Medulla oblongata (tissue), 1 donor: Measurements from ENCODE around the gene ACLY.
A peak's percentile ranks its signal among the peaks of the same experiment; 100 is the strongest.
"Not testable (repeated sequence)": the region's sequence is repeated elsewhere in the genome, so short reads cannot be mapped to it uniquely, and the experiment has no call there.

Experiments used
- DNase-seq: peaks from one replicate; pipeline ENCODE4 v3.0.0-alpha.2; 2015; ENCODE audit errors: extremely low spot score

ACLY gene

GRCh38 chr17:41871789-41872188 lies 47.0 kb downstream of the ACLY start:
- DNase-seq = no peak

- DNase-seq = no peak
Observed at GRCh38 chr17:41870627-41871026, 48.1 kb downstream of the ACLY start.

- DNase-seq = no peak
Observed at GRCh38 chr17:41870097-41870496, 48.7 kb downstream of the ACLY start.

DNA sequence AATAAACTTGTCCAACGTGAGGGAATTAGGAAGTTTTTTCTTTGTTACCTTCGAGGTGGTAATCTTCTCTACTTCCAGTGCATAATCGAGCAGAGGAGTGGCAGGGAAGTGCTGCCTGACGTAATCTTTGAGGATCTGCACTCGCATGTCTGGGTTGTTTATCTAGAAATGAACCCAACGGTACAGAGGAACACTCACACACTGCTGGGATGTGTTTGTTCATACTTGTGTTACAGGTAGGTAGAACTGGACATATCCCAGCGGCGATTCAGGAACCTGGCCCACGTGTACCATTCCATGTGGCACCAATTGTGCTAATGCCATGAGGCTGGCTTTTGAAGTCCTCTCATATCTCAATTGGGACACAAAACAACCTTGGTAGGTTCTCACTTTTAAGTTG lies 49.3 kb downstream of the ACLY start:
- DNase-seq = no peak

GRCh38 chr17:41868568-41868967 lies 50.2 kb downstream of the ACLY start:
- no peak for DNase-seq

GRCh38 chr17:41865596-41865893 lies 53.2 kb downstream of the ACLY start:
- DNase-seq = no peak

- peak; percentile 91 for DNase-seq
Observed at GRCh38 chr17:41864836-41865595, 53.7 kb downstream of the ACLY start, which contains the start of gene KLHL11. Gene KLHL11, minus strand, starts transcription at chr17:41865423. Its CDS starts 53 bp downstream, at chr17:41865370.

DNA sequence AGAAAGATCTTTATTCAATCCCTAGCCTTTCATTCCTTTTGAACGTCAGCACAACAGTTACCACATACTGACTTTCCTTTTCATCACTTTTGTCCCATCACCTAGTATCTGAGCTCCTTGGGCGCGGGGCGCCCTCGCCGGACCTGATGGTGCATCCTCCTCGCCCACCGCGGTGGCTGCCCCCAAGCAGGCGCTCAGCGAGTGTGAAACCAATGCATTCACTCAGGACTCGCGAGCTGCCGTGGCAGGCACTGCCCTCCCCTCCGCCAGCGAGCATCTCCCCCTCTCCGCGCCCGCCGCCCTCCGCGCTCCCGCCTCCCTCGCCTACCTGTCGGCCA lies 54.3 kb downstream of the ACLY start:
- DNase-seq = no peak

DNA sequence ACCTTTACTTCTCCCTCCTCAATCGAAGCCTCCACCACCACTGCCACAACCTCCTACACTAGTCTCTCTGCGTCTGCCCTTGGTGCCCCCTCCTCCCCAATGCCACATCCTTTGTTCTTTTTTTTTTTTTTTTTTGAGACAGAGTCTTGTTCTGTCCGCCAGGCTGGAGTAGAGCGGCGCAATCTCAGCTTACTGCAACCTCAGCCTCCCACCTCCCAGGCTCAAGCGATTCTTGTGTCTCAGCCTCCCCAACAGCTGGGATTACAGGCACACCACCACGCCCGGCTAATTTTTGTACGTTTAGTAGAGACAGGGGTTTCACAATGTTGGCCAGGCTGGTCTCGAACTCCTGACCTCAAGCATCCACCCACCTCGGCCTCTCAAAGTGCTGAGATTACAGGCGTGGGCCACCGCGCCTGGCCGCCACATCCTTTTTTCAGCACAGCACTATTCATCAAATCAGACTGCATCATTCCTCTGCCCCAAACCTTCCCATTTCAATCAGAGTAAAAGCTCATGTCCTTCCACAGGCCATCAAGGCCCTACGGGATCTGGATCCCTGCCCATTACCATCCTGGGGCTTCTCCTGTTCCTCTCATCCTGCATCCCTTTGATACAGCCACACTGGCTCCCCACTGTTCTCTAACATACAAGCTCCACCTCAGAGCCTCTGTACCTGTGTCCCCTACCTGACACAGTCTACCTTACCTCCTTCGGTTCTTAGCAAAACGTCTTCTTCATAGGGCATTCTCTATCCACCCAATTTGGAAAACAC lies 55.5 kb downstream of the ACLY start:
- DNase-seq = no peak

DNA sequence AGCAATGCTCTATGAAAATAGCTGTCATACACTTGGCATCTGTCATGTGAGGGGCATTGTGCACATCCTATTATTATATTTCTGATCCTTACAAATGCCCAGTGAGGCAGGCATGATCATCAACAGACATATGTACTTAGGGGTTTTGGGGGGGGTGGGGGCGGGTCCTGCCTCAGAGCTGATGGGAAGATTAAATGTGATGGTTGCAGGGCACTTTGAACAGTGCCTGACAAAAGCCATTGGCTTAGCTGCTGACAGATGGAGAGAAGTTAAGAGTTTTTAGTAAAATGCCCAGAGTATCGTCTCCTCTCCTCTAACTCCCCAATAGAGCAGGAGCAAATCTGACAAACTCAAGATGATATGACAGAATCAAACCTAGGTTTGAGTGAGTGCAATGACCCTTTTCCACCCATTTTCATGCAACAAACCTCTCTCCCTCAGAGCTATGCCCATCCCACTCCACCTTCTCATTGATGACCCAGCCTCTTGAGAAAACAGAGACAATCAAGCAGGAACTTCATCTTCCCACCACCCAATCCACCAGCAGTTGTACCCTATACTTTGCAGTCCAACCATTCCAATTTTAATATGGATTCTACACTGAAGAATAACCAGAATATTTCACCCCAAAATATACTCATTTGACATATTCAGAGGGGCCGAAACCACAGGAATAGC lies 58.4 kb downstream of the ACLY start:
- no peak for DNase-seq

DNA sequence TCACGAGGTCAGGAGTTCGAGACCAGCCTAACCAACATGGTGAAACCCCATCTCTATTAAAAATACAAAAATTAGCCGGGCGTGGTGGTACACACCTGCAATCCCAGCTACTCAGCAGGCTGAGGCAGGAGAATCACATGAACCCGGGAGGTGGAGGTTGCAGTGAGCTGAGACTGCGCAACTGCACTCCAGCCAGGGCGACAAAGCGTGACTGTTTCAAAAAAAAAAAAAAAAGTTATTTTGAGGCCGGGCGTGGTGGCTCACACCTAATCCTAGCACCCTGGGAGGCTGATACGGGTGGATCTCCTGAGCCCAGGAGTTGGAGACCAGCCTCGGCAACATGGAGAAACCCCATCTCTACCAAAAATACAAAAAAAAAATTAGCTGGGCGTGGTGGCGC lies 67.4 kb downstream of the ACLY start:
- not testable (repeated sequence) for DNase-seq

DNA sequence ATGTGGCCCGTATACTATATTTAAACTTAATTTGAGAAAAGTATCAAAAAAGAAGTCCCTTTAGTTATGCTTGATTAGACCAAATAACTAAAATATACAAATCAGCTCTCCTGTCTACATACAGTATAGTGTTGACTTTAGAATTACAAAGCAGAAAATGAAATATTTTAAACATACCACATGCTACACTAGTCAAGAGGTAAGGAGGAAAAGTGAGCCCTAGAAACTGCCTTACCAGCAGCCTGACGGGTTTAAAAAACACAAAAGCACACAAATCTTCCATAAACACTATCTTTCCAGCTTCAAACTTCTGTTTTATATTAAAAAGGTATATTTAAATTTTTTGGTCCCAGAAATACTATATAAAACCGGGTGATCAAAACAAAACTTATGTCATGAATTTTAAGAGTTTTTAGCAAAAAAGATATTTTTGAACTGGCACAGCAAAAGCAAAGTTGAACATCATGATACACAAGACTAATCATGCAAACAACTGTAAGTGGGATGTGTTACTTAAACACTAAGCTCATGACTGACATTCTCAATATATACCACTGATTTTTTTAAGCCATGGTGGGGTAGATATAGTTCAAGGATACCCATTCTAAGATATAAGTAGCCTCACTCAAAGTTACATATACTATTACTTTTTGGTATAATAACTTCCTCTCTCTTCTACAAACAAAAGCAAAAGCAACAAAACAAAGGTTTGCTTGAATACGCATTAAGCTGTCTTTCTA lies 69.3 kb downstream of the ACLY start:
- no peak for DNase-seq

- DNase-seq = no peak
Observed at GRCh38 chr17:41848788-41849187, 70.0 kb downstream of the ACLY start.

GRCh38 chr17:41844971-41845370 lies 73.8 kb downstream of the ACLY start:
- DNase-seq = no peak

DNA sequence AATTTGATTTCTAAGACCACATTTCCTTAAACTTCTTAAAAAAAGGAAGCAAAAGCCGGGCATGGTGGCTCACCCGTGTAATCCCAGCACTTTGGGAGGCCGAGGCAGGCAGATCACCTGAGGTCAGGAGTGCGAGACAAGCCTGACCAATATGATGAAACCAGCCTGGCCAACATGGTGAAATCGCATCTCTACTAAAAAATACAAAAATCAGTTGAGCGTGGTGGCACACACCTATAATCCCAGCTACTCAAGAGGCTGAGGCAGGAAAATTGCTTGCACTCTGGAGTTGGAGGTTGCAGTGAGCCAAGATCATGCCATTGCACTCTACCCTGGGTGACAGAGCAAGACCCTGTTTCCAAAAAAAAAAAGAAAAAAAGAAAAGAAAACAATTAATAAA lies 78.0 kb downstream of the ACLY start:
- DNase-seq = not testable (repeated sequence)

- not testable (repeated sequence) for DNase-seq
Observed at GRCh38 chr17:41839448-41839847, 79.3 kb downstream of the ACLY start.

GRCh38 chr17:41837761-41838538 lies 80.8 kb downstream of the ACLY start, which contains the start of gene KLHL10:
Gene KLHL10, plus strand, starts transcription at chr17:41837825. Its CDS starts 108 bp downstream, at chr17:41837933.
- DNase-seq = no peak

- DNase-seq = no peak
Observed at GRCh38 chr17:41836550-41837196, 82.1 kb downstream of the ACLY start.

DNA sequence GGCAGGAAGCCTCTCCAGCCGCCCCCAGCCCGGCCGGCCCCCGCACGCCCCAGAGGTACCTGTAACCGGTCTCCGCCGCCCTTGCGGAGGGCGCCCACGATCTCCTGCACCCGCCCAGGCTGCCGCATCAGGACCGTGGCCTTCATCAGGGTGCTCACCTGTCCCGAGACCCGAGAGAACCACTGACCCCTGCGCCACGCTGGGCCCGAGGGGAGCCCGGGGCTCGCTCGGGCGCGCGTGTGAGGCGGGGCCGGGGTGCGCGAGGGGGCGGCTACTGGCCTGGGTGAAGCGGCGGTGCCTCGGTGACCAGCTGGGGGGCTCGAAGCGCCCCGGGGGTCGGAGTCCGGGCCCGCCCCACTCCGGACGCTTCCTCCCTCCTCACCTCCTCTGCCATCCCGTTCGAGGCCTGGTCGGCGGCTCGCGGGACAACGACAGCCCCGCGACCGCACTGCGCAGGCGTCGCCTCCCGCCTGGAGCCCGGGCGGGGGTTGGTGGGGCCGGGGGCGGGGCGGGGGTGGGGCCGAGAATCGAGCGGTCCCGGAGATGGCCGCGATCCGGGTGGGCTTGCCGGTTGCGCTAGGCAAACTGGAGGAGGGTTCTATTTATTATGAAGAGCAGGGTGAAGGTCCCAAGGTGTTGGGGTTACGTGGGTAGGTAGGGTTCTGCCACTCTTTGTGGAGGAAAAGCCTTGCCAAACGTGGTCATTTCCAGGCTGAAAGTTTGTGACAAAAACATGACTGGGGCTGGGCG lies 82.8 kb downstream of the ACLY start, which contains the start of gene NT5C3B:
TSS of gene NT5C3B (minus strand) at position 433 of the 750 bp plus-strand sequence. CDS start at position 394, 39 bp downstream.
- DNase-seq = peak; percentile 56
